Fibroblast of mammary gland (primary cell): Measurements from ENCODE around the gene TUT7.
"Not testable (repeated sequence)": the region's sequence is repeated elsewhere in the genome, so short reads cannot be mapped to it uniquely, and the experiment has no call there.

Experiments used
- DNase-seq: peaks from one replicate; pipeline ENCODE4 v3.0.0-alpha.2; 2010; ENCODE audit warnings: low read depth
- H3K4me3 ChIP-seq: 2 replicates; pipeline ENCODE4 v1.5.1; 2011; ENCODE audit warnings: low read depth, mild to moderate bottlenecking, low read length, moderate library complexity; ENCODE audit not compliant: control insufficient read depth
- CTCF ChIP-seq: conservative IDR thresholded peaks from 2 replicates; pipeline ENCODE4 v1.5.1; 2011; ENCODE audit warnings: low read depth, low read length, inconsistent platforms; ENCODE audit not compliant: control insufficient read depth, insufficient read depth

TUT7 gene

GRCh38 chr9:86354011-86354817, at the start of gene TUT7:
Gene TUT7, minus strand, starts transcription at chr9:86354410. Its CDS starts 1,211 bp downstream, at chr9:86353199.
- peak within 1 kb of the TSS; percentile 98 for H3K4me3 ChIP-seq
- no peak for TF ChIP-seq CTCF

GRCh38 chr9:86402591-86402990, 48.4 kb upstream of the TUT7 start:
- no peak for TF ChIP-seq CTCF
- no peak overlapping the region for H3K4me3 ChIP-seq
- no peak for DNase-seq

More at GRCh38 chr9:86354011-86354817, at the start of gene TUT7:
- peak; percentile 92 for DNase-seq

GRCh38 chr9:86396412-86396811, 42.2 kb upstream of the TUT7 start:
- no peak for DNase-seq
- H3K4me3 ChIP-seq: no peak overlapping the region
- no peak for TF ChIP-seq CTCF

- not testable (repeated sequence) for H3K4me3 ChIP-seq, DNase-seq
These were observed 36.0 kb upstream of the TUT7 start for GRCh38 chr9:86390184-86390583.

- DNase-seq: no peak
- no peak overlapping the region for H3K4me3 ChIP-seq
- no peak for TF ChIP-seq CTCF
These were observed 35.4 kb upstream of the TUT7 start for GRCh38 chr9:86389628-86390027.

- TF ChIP-seq CTCF: no peak
- DNase-seq: no peak
- no peak overlapping the region for H3K4me3 ChIP-seq
These were observed 33.2 kb upstream of the TUT7 start for GRCh38 chr9:86387376-86387775.

GRCh38 chr9:86383000-86383399, 28.8 kb upstream of the TUT7 start:
- not testable (repeated sequence) for H3K4me3 ChIP-seq, DNase-seq

GRCh38 chr9:86376016-86376415, 21.8 kb upstream of the TUT7 start:
- DNase-seq: no peak
- TF ChIP-seq CTCF: no peak
- no peak overlapping the region for H3K4me3 ChIP-seq
